NCI-H510A (cell line): Measurements from ENCODE around the gene TENT4B.

Experiments used
- DNase-seq: peaks from one replicate; lab custom pipeline; 2025; lab: John Stamatoyannopoulos, UW

TENT4B gene

GRCh38 chr16:50195756-50196155 is 42.6 kb downstream of the TENT4B start:
- DNase-seq = no peak

DNA sequence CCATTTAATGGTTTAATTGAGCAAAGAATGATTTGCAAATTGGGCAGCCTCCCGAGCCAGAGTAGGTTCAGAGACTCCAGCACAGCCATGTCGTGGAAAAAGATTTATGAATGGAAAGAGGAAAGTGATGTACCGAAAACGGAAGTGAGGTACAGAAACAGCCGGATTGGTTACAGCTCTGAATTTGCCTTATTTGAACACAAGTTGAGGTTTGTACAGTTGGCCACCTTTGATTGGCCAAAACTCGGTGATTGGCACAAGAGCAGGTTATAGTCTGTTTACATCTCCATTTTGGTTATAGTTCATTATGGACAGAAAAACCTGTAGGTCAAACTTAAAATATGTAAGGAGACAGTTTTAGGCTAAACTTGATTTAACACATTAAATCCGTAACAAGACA is 44.5 kb downstream of the TENT4B start:
- no peak for DNase-seq

- DNase-seq = peak; percentile 11
Measured at GRCh38 chr16:50198802-50199403, 45.8 kb downstream of the TENT4B start.

- DNase-seq = no peak
Measured at GRCh38 chr16:50201787-50202186, 48.7 kb downstream of the TENT4B start.

GRCh38 chr16:50202926-50203624 is 50.0 kb downstream of the TENT4B start:
- DNase-seq = no peak

- DNase-seq = no peak
Measured at GRCh38 chr16:50203681-50204080, 50.6 kb downstream of the TENT4B start.

GRCh38 chr16:50204453-50205108 is 51.5 kb downstream of the TENT4B start:
- no peak for DNase-seq

- DNase-seq = no peak
Measured at GRCh38 chr16:50207652-50208051, 54.5 kb downstream of the TENT4B start.

DNA sequence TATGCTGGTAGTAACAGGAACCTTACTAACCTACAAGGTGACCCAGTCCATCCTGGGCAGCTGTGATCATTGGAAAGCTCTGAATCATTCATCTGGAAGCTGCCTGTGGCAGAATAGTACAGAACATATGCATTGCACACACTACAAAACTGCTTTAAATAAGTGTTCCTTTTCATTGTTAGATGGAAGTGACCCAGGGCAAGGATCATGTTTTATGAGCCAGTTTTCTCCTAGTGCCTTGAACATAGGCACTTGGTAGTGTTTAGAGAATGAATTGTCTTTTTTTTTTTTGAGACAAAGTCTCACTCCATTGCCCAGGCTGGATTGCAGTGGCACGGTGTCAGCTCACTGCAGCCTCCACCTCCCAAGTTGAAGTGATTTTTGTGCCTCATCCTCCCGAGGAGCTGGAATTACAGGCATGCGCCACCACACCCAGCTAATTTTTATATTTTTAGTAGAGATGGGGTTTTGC is 55.4 kb downstream of the TENT4B start:
- DNase-seq = no peak

- no peak for DNase-seq
Measured at GRCh38 chr16:50209546-50210265, 56.6 kb downstream of the TENT4B start.

- peak; percentile 36 for DNase-seq
Measured at GRCh38 chr16:50210266-50211038, 57.3 kb downstream of the TENT4B start.

DNA sequence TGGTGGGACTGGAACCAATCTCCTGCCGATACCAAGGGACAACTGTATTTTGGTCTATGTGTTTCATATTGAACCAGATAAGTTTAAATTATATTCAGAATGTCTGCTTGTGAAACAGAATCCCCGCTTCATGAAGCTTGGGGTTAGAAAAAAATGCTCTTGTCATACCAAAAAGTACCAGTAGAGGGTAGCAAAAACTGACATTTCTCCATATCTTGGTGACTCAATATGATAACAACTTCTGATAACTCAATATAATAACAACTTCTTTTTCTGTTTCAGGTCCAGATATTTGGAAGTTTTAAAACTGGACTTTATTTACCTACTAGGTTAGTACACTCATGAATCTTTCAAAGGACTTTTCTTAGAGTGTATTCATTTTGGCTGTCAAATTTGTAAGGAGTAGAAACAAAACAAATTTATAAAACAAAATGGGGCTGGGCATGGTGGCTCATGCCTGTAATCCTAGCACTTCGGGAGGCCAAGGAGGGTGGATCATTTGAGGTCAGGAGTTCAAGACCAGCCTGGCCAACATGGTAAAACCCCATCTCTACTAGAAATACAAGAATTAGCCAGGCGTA is 60.9 kb downstream of the TENT4B start:
- DNase-seq = no peak

DNA sequence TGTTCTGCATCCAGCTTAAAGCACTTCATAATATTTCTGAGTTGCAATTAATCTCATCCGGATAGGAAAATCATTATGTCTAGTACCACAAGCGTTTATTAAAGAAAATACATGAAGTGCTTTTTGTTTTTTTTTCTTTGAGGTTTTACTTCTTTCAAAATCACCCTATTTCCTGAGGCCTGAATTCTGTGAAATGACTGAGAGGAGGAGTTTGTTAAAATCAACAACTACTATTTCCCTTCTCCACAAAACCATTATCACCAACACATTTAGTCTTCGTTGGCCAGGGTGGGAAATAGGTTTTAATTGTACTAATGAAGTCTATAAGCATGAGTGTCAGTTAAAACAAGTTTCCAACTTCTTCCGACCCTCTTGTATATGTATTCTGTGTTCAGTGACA is 62.6 kb downstream of the TENT4B start:
- DNase-seq = no peak

GRCh38 chr16:50216231-50216630 is 63.1 kb downstream of the TENT4B start:
- no peak for DNase-seq

GRCh38 chr16:50219402-50219975 is 66.4 kb downstream of the TENT4B start:
- DNase-seq = no peak

GRCh38 chr16:50224286-50224685 is 71.2 kb downstream of the TENT4B start:
- no peak for DNase-seq

GRCh38 chr16:50227120-50227519 is 74.0 kb downstream of the TENT4B start:
- DNase-seq = no peak

GRCh38 chr16:50227665-50228064 is 74.6 kb downstream of the TENT4B start:
- no peak for DNase-seq

- no peak for DNase-seq
Measured at GRCh38 chr16:50228364-50228868, 75.3 kb downstream of the TENT4B start.

DNA sequence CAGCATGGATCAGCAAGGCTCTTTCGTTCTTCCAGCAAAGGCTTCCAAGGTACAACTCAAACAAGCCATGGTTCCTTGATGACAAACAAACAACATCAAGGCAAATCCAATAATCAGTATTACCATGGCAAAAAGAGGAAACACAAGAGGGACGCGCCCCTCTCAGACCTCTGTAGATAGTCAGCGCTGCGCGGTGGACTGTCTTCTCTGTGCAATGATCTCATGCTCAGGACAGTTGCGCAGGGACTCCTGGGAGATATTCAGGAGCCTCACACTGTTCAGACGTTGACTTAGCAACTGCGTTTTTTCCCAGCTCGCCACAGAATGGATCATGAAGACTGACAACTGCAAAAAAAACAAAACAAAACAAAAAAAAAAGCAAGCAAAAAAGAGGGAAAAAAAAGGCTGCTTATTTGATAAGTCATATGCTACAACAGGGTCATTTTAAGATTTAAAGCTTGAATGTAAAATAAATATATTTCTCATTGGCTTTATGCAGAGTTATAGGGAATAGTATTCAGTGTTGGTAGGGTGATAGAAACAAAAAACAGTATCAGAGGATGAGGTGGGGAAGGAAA is 76.1 kb downstream of the TENT4B start:
- no peak for DNase-seq
